Heart left ventricle (tissue), 13 donors: ENCODE data around the gene MYOCOS.

Source experiments
- POLR2A ChIP-seq, 2 donors: fragments of 450-650 bp; IDR thresholded peaks; one replicate each; pipeline ENCODE4 v1.6.1; 2017; ENCODE audit warnings: antibody characterized with exemption in 2 of 2, mild to moderate bottlenecking in 2 of 2, moderate library complexity in 2 of 2
- TF ChIP-seq, protein P1 (sequence below), 12 donors: fragments of 200-600 bp; sonication (generic) in 4 of 12; IDR thresholded peaks; one replicate each; pipeline versions ENCODE4 v1.5.0 to v1.8.0; 2018 to 2022; ENCODE audit warnings: antibody characterized with exemption in 12 of 12, mild to moderate bottlenecking in 5 of 12
- donor health status: ischemic (EF 13 %, LVEDD 7.1; RV severe dilation, severe dysfunction).
- donor health status: DM: no; HTN: yes; CAD: no.
- donor health status: DM: no; HTN: no; CAD: no.
- donor health status: ischemic (EF 25% LVEDD 6.9; RV normal size, moderate dysfunction).
- donor health status: ischemic (EF 25% LVEDD 5.7; RV mildly dilated, moderate dysfunction).
- donor health status: ischemic (EF 35%, LVEDD 5.7; RV mildly dilated, moderate dysfunction).
- donor health status: nonischemic (EF 11% LVEDD 7.7; RV severe dilation, severe dysfunction).
- donor health status: DM: yes; HTN: yes; CAD: no.
- donor health status: PGD.
- donor health status: ischemic (EF 29% LVEDD 5.4; RV normal size, mild dysfunction).
- donor health status: nonischemic (EF 23%, LVEDD 6.1; RV moderate dilation, normal function).

DNA sequence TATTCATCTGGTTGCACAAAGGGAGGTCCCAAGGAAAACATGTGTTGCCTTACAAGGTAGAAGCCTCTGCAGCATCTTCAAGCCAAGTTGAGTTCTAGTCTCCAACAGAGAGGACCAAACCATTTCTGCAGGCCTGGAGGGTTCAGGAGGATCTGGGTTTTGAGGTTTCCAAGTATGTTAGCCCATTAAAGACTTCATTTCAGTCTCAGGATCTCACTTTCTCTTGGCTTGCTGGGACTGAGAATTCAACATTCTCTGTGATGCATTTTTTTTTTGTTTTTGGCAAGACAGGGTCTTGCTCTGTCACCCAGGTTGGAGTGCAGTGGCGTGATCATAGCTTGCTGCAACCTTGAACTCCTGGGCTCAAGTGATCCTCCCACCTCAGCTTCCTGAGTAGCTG lies 8.8 kb upstream of the MYOCOS start:
- TF ChIP-seq, protein P1, sequence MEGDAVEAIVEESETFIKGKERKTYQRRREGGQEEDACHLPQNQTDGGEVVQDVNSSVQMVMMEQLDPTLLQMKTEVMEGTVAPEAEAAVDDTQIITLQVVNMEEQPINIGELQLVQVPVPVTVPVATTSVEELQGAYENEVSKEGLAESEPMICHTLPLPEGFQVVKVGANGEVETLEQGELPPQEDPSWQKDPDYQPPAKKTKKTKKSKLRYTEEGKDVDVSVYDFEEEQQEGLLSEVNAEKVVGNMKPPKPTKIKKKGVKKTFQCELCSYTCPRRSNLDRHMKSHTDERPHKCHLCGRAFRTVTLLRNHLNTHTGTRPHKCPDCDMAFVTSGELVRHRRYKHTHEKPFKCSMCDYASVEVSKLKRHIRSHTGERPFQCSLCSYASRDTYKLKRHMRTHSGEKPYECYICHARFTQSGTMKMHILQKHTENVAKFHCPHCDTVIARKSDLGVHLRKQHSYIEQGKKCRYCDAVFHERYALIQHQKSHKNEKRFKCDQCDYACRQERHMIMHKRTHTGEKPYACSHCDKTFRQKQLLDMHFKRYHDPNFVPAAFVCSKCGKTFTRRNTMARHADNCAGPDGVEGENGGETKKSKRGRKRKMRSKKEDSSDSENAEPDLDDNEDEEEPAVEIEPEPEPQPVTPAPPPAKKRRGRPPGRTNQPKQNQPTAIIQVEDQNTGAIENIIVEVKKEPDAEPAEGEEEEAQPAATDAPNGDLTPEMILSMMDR (IDR thresholded peaks at IDR 0.05), result no peak
- TF ChIP-seq POLR2A (IDR thresholded peaks at IDR 0.05), result no peak
